Endothelial cell of umbilical vein (primary cell): Measurements from ENCODE around the gene TBC1D16. TPM values are rescaled to one million over a fixed set of nuclear protein-coding genes. Genes with fewer than 3 reads are reported as not detected.

Experiments
- BruUV-seq: library from RNA; stranded (reverse); fragments of 400-500 nt; replicated peaks from 2 replicates; lab custom pipeline; 2021; lab: Mats Ljungman, UMichigan
- CTCF ChIA-PET: fragments of 300-600, 350-600 bp; sonication (Branson Sonifier 250); formaldehyde crosslinking; loops from one replicate; lab custom pipeline; 2021; ENCODE audit warnings: antibody characterized with exemption, inconsistent platforms; lab: Charles Lee
- POLR2A ChIA-PET: fragments of 300-600, 350-600 bp; sonication (Branson Sonifier 250); formaldehyde crosslinking; loops from one replicate; lab custom pipeline; 2021; ENCODE audit warnings: antibody characterized with exemption, inconsistent platforms; lab: Charles Lee
- DNase-seq: peaks from one replicate; pipeline ENCODE4 v3.0.0-alpha.2; 2011; ENCODE audit warnings: low read depth, low spot score
- FAIRE-seq: peaks from 2 replicates; lab custom pipeline; 2011; peaks lifted over from hg19 to GRCh38; lab: Jason Lieb, UNC
- H2AFZ ChIP-seq: 2 replicates; pipeline ENCODE4 v1.6.0; 2012; ENCODE audit warnings: low read depth, low read length, control low read depth, inconsistent platforms
- H3K27ac ChIP-seq: 2 replicates; pipeline ENCODE4 v1.5.1; 2011; ENCODE audit warnings: low read depth, mild to moderate bottlenecking, control low read depth, low read length, moderate library complexity; ENCODE audit not compliant: insufficient read depth
- H3K27me3 ChIP-seq, 2 experiments: 2 replicates each; pipeline versions ENCODE4 v1.6.0 to v1.6.1; 2011; ENCODE audit warnings: low read length in 2 of 2, mixed read lengths in 1 of 2; ENCODE audit not compliant: control insufficient read depth in 2 of 2, insufficient read depth in 2 of 2
- H3K36me3 ChIP-seq, 2 experiments: 2 replicates in 1 of 2; 3 replicates in 1 of 2; pipeline ENCODE4 v1.5.1; 2011; ENCODE audit warnings: low read length in 2 of 2, mild to moderate bottlenecking in 1 of 2, moderate library complexity in 1 of 2; ENCODE audit not compliant: control insufficient read depth in 2 of 2, insufficient read depth in 2 of 2; ENCODE audit errors: extremely low read depth in 1 of 2
- H3K4me1 ChIP-seq: 3 replicates; pipeline ENCODE4 v1.5.1; 2011; ENCODE audit warnings: mild to moderate bottlenecking, low read length; ENCODE audit not compliant: control insufficient read depth, insufficient read depth; ENCODE audit errors: extremely low read depth
- H3K4me2 ChIP-seq: 2 replicates; pipeline ENCODE4 v1.6.1; 2011; ENCODE audit warnings: low read length, control low read depth, mixed read lengths; ENCODE audit not compliant: insufficient read depth
- H3K4me3 ChIP-seq, 3 experiments: fragments of 200-600 bp in 1 of 3; sonication (generic), shearing (Covaris generic) in 1 of 3; replicated peaks in 1 of 3; 2 replicates each; pipeline ENCODE4 v1.5.1; 2011 to 2016; ENCODE audit warnings: control low read depth in 3 of 3, low read length in 3 of 3, mild to moderate bottlenecking in 2 of 3, inconsistent platforms in 1 of 3, low read depth in 1 of 3, moderate library complexity in 1 of 3; ENCODE audit not compliant: insufficient read depth in 1 of 3
- H3K79me2 ChIP-seq: 2 replicates; pipeline ENCODE4 v1.6.0; 2012; ENCODE audit warnings: low read length, inconsistent platforms; ENCODE audit not compliant: control insufficient read depth, insufficient read depth
- H3K9ac ChIP-seq: replicated peaks from 2 replicates; pipeline ENCODE3; 2011; ENCODE audit warnings: low read length, control low read depth; ENCODE audit not compliant: insufficient read depth; ENCODE audit errors: extremely low read depth
- H3K9me1 ChIP-seq: replicated peaks from 3 replicates; pipeline ENCODE4 v1.6.0; 2011; ENCODE audit warnings: mild to moderate bottlenecking, low read length; ENCODE audit not compliant: control insufficient read depth, insufficient read depth; ENCODE audit errors: extremely low read depth
- H3K9me3 ChIP-seq: replicated peaks from 2 replicates; pipeline ENCODE4 v1.5.1; 2012; ENCODE audit warnings: low read length, inconsistent platforms; ENCODE audit not compliant: control insufficient read depth, insufficient read depth
- H4K20me1 ChIP-seq: replicated peaks from 2 replicates; pipeline ENCODE3; 2011; ENCODE audit warnings: mild to moderate bottlenecking, low read length; ENCODE audit not compliant: control insufficient read depth, insufficient read depth; ENCODE audit errors: extremely low read depth
- FOS ChIP-seq: IDR thresholded peaks from 2 replicates; pipeline ENCODE4 v1.6.1; 2011; ENCODE audit warnings: mild to moderate bottlenecking, low read length, moderate library complexity, borderline replicate concordance; ENCODE audit not compliant: insufficient read depth
- JUN ChIP-seq: IDR thresholded peaks from 2 replicates; pipeline ENCODE4 v1.6.1; 2011; ENCODE audit warnings: borderline replicate concordance, low read depth; ENCODE audit not compliant: insufficient read length, insufficient read depth
- POLR2A ChIP-seq: IDR thresholded peaks from 2 replicates; pipeline ENCODE4 v1.6.1; 2012; ENCODE audit warnings: low read depth, mild to moderate bottlenecking, control low read depth, low read length
- POLR2AphosphoS5 ChIP-seq: IDR thresholded peaks from 2 replicates; pipeline ENCODE4 v1.6.1; 2012; ENCODE audit warnings: low read depth, mild to moderate bottlenecking, control low read depth, low read length, moderate library complexity; ENCODE audit not compliant: insufficient read depth
- dilution Hi-C: fragments of 300-500 bp; cut with MboI; formaldehyde crosslinking; loops from one replicate; pipeline ENCODE4 v1.15.0; 2019; ENCODE audit warnings: low sequenced_read_pairs; ENCODE audit not compliant: extremely low pct_ligation_motif_present
- intact Hi-C: fragments of 100-400 bp; cut with micrococcal nuclease; formaldehyde crosslinking; loops from one replicate; pipeline ENCODE4 v1.10.0; 2022
- polyA plus RNA-seq, 4 experiments: library from polyadenylated mRNA; depleted of rRNA in 3 of 4; stranded (reverse) in 3 of 4; unstranded in 1 of 4; fragments of >200 nt; gene quantifications; 2 replicates each; pipeline versions ENCODE4 v1.2.1 to v1.2.3, GENCODE V29; 2011 to 2012; ENCODE audit warnings: missing spikeins in 1 of 4
- total RNA-seq: library from RNA; stranded (reverse); gene quantifications from 2 replicates; pipeline ENCODE4 v1.2.3, GENCODE V29; 2021
- TF ChIP-seq, protein P1 (sequence below), 2 donors: IDR thresholded peaks; 1 replicate in 1 of 2; 2 replicates in 1 of 2; pipeline ENCODE4 v1.5.1; 2011; ENCODE audit warnings: low read length in 2 of 2, mild to moderate bottlenecking in 2 of 2, moderate library complexity in 2 of 2, control low read depth in 1 of 2, inconsistent platforms in 1 of 2, low read depth in 1 of 2; ENCODE audit not compliant: insufficient read depth in 1 of 2; ENCODE audit errors: extremely low read depth in 1 of 2
- TF ChIP-seq, protein P2 (sequence below): IDR thresholded peaks from 2 replicates; pipeline ENCODE4 v1.6.1; 2011; ENCODE audit not compliant: insufficient read depth, insufficient read length

Gene TBC1D16
- total and polyA plus RNA-seq, 2 donors (not counting 3 experiments of a cell fraction or from before 2014, with no cell fraction given): 12.9 to 48.6 TPM

DNA sequence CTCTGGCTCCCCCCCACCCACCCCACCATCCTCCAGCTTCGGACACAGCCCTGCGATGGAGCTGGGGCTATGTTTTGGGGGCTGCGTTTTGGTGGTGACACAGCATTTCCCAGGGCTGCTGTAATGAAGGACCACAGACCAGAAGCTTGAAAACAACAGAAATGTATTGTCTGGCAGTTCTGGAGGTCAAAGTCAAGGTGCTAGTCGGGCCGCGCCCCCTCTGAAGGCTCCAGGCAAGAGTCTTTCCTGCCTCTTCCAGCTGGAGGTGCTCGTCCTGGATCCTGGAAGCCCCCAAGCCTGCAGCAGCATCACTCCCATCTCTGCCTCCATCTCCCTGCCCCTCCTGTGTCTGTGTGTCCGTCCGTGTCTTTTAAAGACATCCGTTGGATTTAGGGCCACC is 50.8 kb downstream of the TBC1D16 start:
- H3K9me3 ChIP-seq: no peaks in the 10 kb centered on the region
- no peaks in the 10 kb centered on the region for H4K20me1 ChIP-seq
- BruUV-seq: no TSS peak
- dilution Hi-C loops (no loop called here), intact Hi-C loops (loop anchor here (5.0 kb wide), 1 partner anchor 53 kb away; no protein-coding TSS in a partner anchor)
- no peaks in the 10 kb centered on the region for H3K36me3 ChIP-seq
- H3K9ac ChIP-seq: no peak overlapping the region
- H2AFZ ChIP-seq: no peak overlapping the region
- H3K4me3 ChIP-seq: no peak overlapping the region
- no peak for TF ChIP-seq FOS
- TF ChIP-seq, protein P1, sequence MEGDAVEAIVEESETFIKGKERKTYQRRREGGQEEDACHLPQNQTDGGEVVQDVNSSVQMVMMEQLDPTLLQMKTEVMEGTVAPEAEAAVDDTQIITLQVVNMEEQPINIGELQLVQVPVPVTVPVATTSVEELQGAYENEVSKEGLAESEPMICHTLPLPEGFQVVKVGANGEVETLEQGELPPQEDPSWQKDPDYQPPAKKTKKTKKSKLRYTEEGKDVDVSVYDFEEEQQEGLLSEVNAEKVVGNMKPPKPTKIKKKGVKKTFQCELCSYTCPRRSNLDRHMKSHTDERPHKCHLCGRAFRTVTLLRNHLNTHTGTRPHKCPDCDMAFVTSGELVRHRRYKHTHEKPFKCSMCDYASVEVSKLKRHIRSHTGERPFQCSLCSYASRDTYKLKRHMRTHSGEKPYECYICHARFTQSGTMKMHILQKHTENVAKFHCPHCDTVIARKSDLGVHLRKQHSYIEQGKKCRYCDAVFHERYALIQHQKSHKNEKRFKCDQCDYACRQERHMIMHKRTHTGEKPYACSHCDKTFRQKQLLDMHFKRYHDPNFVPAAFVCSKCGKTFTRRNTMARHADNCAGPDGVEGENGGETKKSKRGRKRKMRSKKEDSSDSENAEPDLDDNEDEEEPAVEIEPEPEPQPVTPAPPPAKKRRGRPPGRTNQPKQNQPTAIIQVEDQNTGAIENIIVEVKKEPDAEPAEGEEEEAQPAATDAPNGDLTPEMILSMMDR (IDR thresholded peaks at IDR 0.05; ENCODE audit: extremely low read depth in 1 of 2, insufficient read depth in 1 of 2, low read depth in 1 of 2, low read length in 2 of 2): no peak
- no peak for TF ChIP-seq POLR2AphosphoS5
- no peak for TF ChIP-seq JUN
- TF ChIP-seq POLR2A: no peak
- TF ChIP-seq, protein P2, sequence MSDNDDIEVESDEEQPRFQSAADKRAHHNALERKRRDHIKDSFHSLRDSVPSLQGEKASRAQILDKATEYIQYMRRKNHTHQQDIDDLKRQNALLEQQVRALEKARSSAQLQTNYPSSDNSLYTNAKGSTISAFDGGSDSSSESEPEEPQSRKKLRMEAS: no peak
- DNase-seq: no peak
- ChIA-PET CTCF (interaction anchor here (1.0 to 1.2 kb wide), 2 partner anchors 13 to 24 kb away, joined by 3 to 4 read pairs; no protein-coding TSS in a partner anchor), POLR2A (no interaction called here)
- peaks cover 3% of the 10 kb centered on the region for H3K79me2 ChIP-seq
- H3K27me3 ChIP-seq: no peaks in the 10 kb centered on the region
- H3K4me1 ChIP-seq: peaks cover 23% of the 10 kb centered on the region
- no peak for FAIRE-seq
- H3K27ac ChIP-seq: no peak overlapping the region
- H3K9me1 ChIP-seq: no peaks in the 10 kb centered on the region
- no peak overlapping the region for H3K4me2 ChIP-seq
